SK-N-MC (cell line): ENCODE results near the gene CDK4.

Experiments used
- DNase-seq: peaks from one replicate; pipeline ENCODE4 v3.0.0-alpha.2; 2011; ENCODE audit warnings: low read depth, low spot score
- H3K27ac ChIP-seq: fragments of 200-600 bp; sonication (generic); 2 replicates; pipeline ENCODE4 v1.5.1; 2016; ENCODE audit warnings: mixed run types
- H3K36me3 ChIP-seq: fragments of 200-600 bp; sonication (generic); 2 replicates; pipeline ENCODE4 v1.6.1; 2017; ENCODE audit warnings: antibody characterized with exemption, low read length, mixed read lengths; ENCODE audit not compliant: insufficient read depth
- H3K4me3 ChIP-seq: fragments of 200-600 bp; sonication (generic); 2 replicates; pipeline ENCODE4 v1.5.1; 2016
- H3K9ac ChIP-seq: fragments of 200-600 bp; sonication (generic); 2 replicates; pipeline ENCODE4 v1.8.0; 2017; ENCODE audit warnings: mixed run types, mixed read lengths; ENCODE audit not compliant: insufficient read length
- H3K9me3 ChIP-seq: fragments of 200-600 bp; sonication (generic); 2 replicates; pipeline ENCODE4 v1.6.1; 2017; ENCODE audit warnings: low read depth, mild to moderate bottlenecking, antibody characterized with exemption, low read length, moderate library complexity, mixed read lengths
- EZH2 ChIP-seq: fragments of 200-600 bp; sonication (generic); IDR thresholded peaks from one replicate; pipeline ENCODE4 v1.6.1; 2017; ENCODE audit warnings: antibody characterized with exemption
- FOXP2 ChIP-seq: optimal IDR thresholded peaks from 2 replicates; pipeline ENCODE3; 2011; ENCODE audit warnings: mild to moderate bottlenecking, moderate library complexity; ENCODE audit not compliant: insufficient read depth; ENCODE audit errors: extremely low read length, control extremely low read depth
- POLR2AphosphoS5 ChIP-seq: IDR thresholded peaks from 2 replicates; pipeline ENCODE4 v1.6.1; 2012; ENCODE audit warnings: mild to moderate bottlenecking, low read depth, low read length, borderline replicate concordance

CDK4 gene

GRCh38 chr12:57740656-57741412 lies 11.3 kb downstream of the CDK4 start:
- DNase-seq: no peak
- H3K9ac ChIP-seq: no peak overlapping the region
- no peaks in the 10 kb centered on the region for H3K9me3 ChIP-seq
- no peak overlapping the region for H3K4me3 ChIP-seq
- peaks cover under 1% of the 10 kb centered on the region for H3K36me3 ChIP-seq
- no peak overlapping the region for H3K27ac ChIP-seq
- no peak for TF ChIP-seq FOXP2
- no peak for TF ChIP-seq POLR2AphosphoS5
- TF ChIP-seq EZH2: no peak

GRCh38 chr12:57739914-57740538 lies 12.1 kb downstream of the CDK4 start:
- H3K27ac ChIP-seq: no peak overlapping the region
- no peak for DNase-seq
- H3K9me3 ChIP-seq: no peaks in the 10 kb centered on the region
- no peak overlapping the region for H3K4me3 ChIP-seq
- no peak for TF ChIP-seq POLR2AphosphoS5
- no peak for TF ChIP-seq EZH2
- no peak for TF ChIP-seq FOXP2
- H3K9ac ChIP-seq: no peak overlapping the region
- H3K36me3 ChIP-seq: no peaks in the 10 kb centered on the region

DNA sequence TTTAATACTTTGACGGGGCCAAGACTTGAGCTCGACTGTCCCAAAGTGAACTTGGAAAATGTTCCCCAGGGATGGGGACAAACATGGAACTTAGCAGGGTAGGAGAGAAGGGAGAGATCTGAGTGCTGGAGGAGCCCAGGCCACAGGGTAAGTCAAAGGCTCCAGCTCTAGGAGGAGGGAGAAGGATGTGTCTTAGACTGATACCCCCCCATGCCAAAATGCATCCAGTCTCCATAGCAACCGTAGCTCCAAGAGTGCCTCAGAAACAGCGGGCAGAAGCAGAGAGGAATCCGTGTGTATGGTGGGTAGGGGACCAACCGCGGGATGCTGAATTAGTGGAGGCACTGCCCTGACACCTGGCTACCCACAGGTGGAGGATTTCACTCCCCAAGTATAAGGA lies 12.7 kb downstream of the CDK4 start:
- no peak for TF ChIP-seq POLR2AphosphoS5
- TF ChIP-seq FOXP2: no peak
- TF ChIP-seq EZH2: no peak
- Histone ChIP-seq H3K36me3 (no peaks in the 10 kb centered on the region), H3K9me3 (no peaks in the 10 kb centered on the region), H3K27ac (no peak overlapping the region), H3K4me3 (no peak overlapping the region), H3K9ac (no peak overlapping the region)
- DNase-seq: no peak

GRCh38 chr12:57738661-57739237 lies 13.4 kb downstream of the CDK4 start, which contains the start of gene AGAP2:
Gene AGAP2, minus strand, starts transcription at chr12:57738742. Its CDS starts 496 bp downstream, at chr12:57738246.
- TF ChIP-seq POLR2AphosphoS5: no peak
- TF ChIP-seq FOXP2: no peak
- TF ChIP-seq EZH2: no peak
- no peak for DNase-seq
- Histone ChIP-seq H3K4me3 (peak within 1 kb of the TSS; percentile 77), H3K9ac (no peak within 1 kb of the TSS), H3K36me3 (no peaks in the 10 kb centered on the region), H3K9me3 (no peaks in the 10 kb centered on the region), H3K27ac (no peak within 1 kb of the TSS)

DNA sequence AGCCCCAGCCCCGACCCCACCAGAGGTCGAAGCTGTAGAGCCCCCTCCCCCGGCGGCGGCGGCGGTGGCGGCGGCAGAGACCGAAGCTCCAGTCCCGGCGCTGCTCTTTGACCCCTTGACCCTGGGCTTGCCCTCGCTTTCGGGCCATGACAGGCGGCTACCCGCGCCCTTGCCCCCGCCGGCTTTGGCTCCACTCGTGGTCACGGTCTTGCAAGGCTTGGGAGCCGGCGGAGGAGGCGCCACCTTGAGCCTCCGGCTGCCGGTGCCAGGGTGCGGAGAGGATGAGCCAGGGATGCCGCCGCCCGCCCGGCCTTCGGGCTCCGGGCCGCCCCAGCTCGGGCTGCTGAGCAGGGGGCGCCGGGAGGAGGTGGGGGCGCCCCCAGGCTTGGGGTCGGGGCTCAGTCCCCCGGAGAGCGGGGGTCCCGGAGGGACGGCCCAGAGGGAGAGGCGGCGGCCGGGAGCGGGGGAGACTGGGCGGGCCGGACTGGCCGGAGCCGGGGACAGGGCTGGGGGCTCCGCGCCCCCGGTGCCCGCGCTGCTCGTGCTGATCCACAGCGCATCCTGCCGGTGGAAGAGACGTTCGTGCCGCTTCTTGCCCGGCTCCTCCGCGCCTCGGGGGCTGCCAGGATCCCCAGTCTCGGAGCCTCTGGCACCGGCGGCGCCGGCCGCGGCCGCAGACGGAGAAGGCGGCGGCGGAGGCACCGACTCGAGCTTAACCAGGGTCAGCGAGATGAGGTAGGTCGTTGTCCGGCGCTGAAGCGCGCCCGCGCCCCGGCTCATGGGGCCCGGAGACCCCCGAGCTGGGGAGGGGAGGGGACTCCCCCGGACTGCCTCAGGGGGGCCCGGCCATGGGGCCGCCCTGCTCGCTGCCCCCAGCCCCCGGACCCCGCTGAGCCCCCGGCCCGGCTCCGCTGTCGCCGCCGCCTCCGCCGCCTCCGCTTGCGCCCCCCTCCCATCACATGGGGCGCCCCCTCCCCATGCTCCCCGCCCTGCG lies 14.3 kb downstream of the CDK4 start:
- no peak for TF ChIP-seq EZH2
- TF ChIP-seq FOXP2: no peak
- TF ChIP-seq POLR2AphosphoS5: no peak
- DNase-seq: no peak
- H3K9ac ChIP-seq: no peak overlapping the region
- H3K4me3 ChIP-seq: peak overlapping the region; percentile 77
- H3K36me3 ChIP-seq: no peaks in the 10 kb centered on the region
- no peak overlapping the region for H3K27ac ChIP-seq
- H3K9me3 ChIP-seq: no peaks in the 10 kb centered on the region

DNA sequence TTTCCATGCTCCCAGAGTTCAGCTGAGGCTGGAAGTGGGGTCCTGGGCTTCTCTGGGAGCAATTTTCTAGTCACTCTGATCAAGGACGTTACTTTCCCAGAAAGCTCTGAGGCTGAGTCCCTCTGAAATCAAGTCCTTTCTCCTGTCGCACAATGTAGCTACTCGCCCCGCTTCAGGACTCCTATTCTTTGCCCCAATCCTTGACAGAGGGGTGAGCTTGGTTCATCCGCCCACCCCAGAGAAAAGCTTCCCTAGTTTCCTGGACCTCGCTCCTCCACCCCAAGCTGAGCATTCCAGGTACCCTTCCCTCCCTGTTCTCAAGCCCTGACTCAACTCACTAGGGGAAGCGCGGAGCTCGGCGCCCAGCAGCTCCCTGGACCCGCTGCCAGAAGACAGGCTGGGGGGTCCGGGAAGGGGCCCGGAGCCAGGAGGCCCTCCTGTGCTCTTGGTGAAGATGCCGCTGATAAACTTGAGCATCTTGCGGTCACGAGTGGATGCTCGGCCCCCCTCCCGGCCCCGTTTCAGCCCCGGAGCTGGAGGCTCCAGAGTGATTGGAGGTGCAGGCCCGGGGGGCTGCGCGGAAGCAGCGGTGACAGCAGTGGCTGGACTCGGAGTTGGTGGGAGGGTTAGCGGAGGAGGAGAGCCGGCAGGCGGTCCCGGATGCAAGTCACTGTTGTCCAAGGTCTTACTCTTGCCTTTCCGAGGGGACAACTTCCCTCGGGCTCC lies 15.2 kb downstream of the CDK4 start:
- Histone ChIP-seq H3K27ac (no peak overlapping the region), H3K36me3 (no peaks in the 10 kb centered on the region), H3K9me3 (no peaks in the 10 kb centered on the region), H3K9ac (no peak overlapping the region), H3K4me3 (peak overlapping the region; percentile 77)
- DNase-seq: no peak
- TF ChIP-seq FOXP2 (no peak), EZH2 (peak; percentile 88)

GRCh38 chr12:57735952-57736740 lies 16.0 kb downstream of the CDK4 start:
- Histone ChIP-seq H3K36me3 (no peaks in the 10 kb centered on the region), H3K4me3 (peak overlapping the region; percentile 77), H3K27ac (no peak overlapping the region), H3K9ac (no peak overlapping the region), H3K9me3 (no peaks in the 10 kb centered on the region)
- TF ChIP-seq EZH2 (no peak), POLR2AphosphoS5 (no peak), FOXP2 (no peak)
- no peak for DNase-seq
